Type B pancreatic cell (in vitro differentiated cells): ENCODE data around the gene STPG4. TPM values are rescaled to one million over a fixed set of nuclear protein-coding genes. Genes with fewer than 3 reads are reported as not detected.

Experiments used
- DNase-seq: peaks from one replicate; pipeline ENCODE4 v3.0.0; 2021; ENCODE audit warnings: mixed read lengths; ENCODE audit not compliant: unreplicated experiment; ENCODE audit errors: extremely low spot score
- H3K27ac Mint-ChIP-seq: 2 replicates; pipeline ENCODE4 v1.8.0; 2021; ENCODE audit warnings: mild to moderate bottlenecking, mixed read lengths
- H3K27me3 Mint-ChIP-seq: 2 replicates; pipeline ENCODE4 v1.8.0; 2021; ENCODE audit warnings: mixed read lengths
- H3K36me3 Mint-ChIP-seq: 2 replicates; pipeline ENCODE4 v1.8.0; 2021; ENCODE audit warnings: mixed read lengths
- H3K4me1 Mint-ChIP-seq: one replicate; pipeline ENCODE4 v1.8.0; 2021; ENCODE audit warnings: mixed read lengths; ENCODE audit not compliant: unreplicated experiment
- H3K4me3 Mint-ChIP-seq: 2 replicates; pipeline ENCODE4 v1.8.0; 2021; ENCODE audit warnings: mild to moderate bottlenecking, mixed read lengths
- H3K9me3 Mint-ChIP-seq: 2 replicates; pipeline ENCODE4 v1.8.0; 2021; ENCODE audit warnings: mixed read lengths
- CTCF ChIP-seq: fragments of 200-600 bp; sonication (generic); conservative IDR thresholded peaks from 2 replicates; pipeline ENCODE4 v1.5.0; 2021; ENCODE audit warnings: antibody characterized with exemption, mild to moderate bottlenecking
- total RNA-seq: library from RNA; stranded (reverse); gene quantifications from 2 replicates; pipeline ENCODE4 v1.2.1, GENCODE V29; 2021; ENCODE audit warnings: low replicate concordance

The STPG4 gene
- total RNA-seq, 1 donor from 2014 or later = 0.36 TPM

GRCh38 chr2:47159627-47160026, 4.5 kb upstream of the STPG4 start:
- Mint-ChIP-seq H3K9me3 (no peaks in the 10 kb centered on the region), H3K36me3 (peaks cover 40% of the 10 kb centered on the region), H3K4me1 (peaks cover 18% of the 10 kb centered on the region), H3K27me3 (no peaks in the 10 kb centered on the region), H3K4me3 (no peak overlapping the region), H3K27ac (no peak overlapping the region)
- DNase-seq = no peak
- no peak for TF ChIP-seq CTCF

GRCh38 chr2:47158576-47158975, 3.5 kb upstream of the STPG4 start:
- Mint-ChIP-seq H3K9me3 (no peaks in the 10 kb centered on the region), H3K36me3 (peaks cover 39% of the 10 kb centered on the region), H3K27me3 (no peaks in the 10 kb centered on the region), H3K4me1 (peaks cover 18% of the 10 kb centered on the region), H3K4me3 (no peak overlapping the region), H3K27ac (no peak overlapping the region)
- TF ChIP-seq CTCF = no peak
- no peak for DNase-seq

- Mint-ChIP-seq H3K9me3 (no peaks in the 10 kb centered on the region), H3K27me3 (no peaks in the 10 kb centered on the region), H3K27ac (no peak overlapping the region), H3K4me1 (peaks cover 9% of the 10 kb centered on the region), H3K36me3 (peaks cover 25% of the 10 kb centered on the region), H3K4me3 (no peak overlapping the region)
- TF ChIP-seq CTCF = no peak
- no peak for DNase-seq
Measured at GRCh38 chr2:47152803-47153202, 2.3 kb downstream of the STPG4 start.

- no peaks in the 10 kb centered on the region for H3K9me3 Mint-ChIP-seq
- H3K36me3 Mint-ChIP-seq = peaks cover 16% of the 10 kb centered on the region
- no peaks in the 10 kb centered on the region for H3K27me3 Mint-ChIP-seq
- DNase-seq = no peak
- no peak for TF ChIP-seq CTCF
- no peak overlapping the region for H3K27ac Mint-ChIP-seq
- no peaks in the 10 kb centered on the region for H3K4me1 Mint-ChIP-seq
- no peak overlapping the region for H3K4me3 Mint-ChIP-seq
Measured at GRCh38 chr2:47150175-47150574, 4.9 kb downstream of the STPG4 start.

GRCh38 chr2:47147021-47147420, 8.1 kb downstream of the STPG4 start:
- Mint-ChIP-seq H3K27ac (no peak overlapping the region), H3K36me3 (peaks cover 13% of the 10 kb centered on the region), H3K4me3 (no peak overlapping the region), H3K9me3 (no peaks in the 10 kb centered on the region), H3K27me3 (no peaks in the 10 kb centered on the region), H3K4me1 (no peaks in the 10 kb centered on the region)
- DNase-seq = no peak
- no peak for TF ChIP-seq CTCF

- Mint-ChIP-seq H3K27ac (no peak overlapping the region), H3K4me1 (no peaks in the 10 kb centered on the region), H3K36me3 (peaks cover 15% of the 10 kb centered on the region), H3K9me3 (no peaks in the 10 kb centered on the region), H3K4me3 (no peak overlapping the region), H3K27me3 (no peaks in the 10 kb centered on the region)
- no peak for TF ChIP-seq CTCF
- DNase-seq = no peak
Measured at GRCh38 chr2:47145466-47145865, 9.6 kb downstream of the STPG4 start.
